Neural cell (in vitro differentiated cells): ENCODE data around the gene DDN. TPM values are rescaled to one million over a fixed set of nuclear protein-coding genes. Genes with fewer than 3 reads are reported as not detected.

Experiments
- H2AFZ ChIP-seq: fragments of 200-600, 300-800 bp; sonication (generic), shearing (Covaris generic); 2 replicates; pipeline ENCODE4 v1.6.0; 2014; ENCODE audit warnings: low read depth, mild to moderate bottlenecking, antibody characterized with exemption, low read length, moderate library complexity
- H3F3A ChIP-seq: fragments of 200-600 bp; shearing (Covaris generic); 2 replicates; pipeline ENCODE4 v1.6.1; 2016; ENCODE audit warnings: mild to moderate bottlenecking, moderate library complexity, mixed read lengths, antibody characterized with exemption, low read length; ENCODE audit not compliant: insufficient read depth, poor library complexity, severe bottlenecking
- H3K27ac ChIP-seq: fragments of 200-600, 300-800 bp; sonication (generic), shearing (Covaris generic); 2 replicates; pipeline ENCODE4 v1.5.1; 2014; ENCODE audit warnings: mild to moderate bottlenecking, low read length, moderate library complexity
- H3K27me3 ChIP-seq: fragments of 300-800, 200-600 bp; sonication (generic), shearing (Covaris generic); 2 replicates; pipeline ENCODE4 v1.6.0; 2014; ENCODE audit warnings: mild to moderate bottlenecking, low read depth, low read length, moderate library complexity; ENCODE audit not compliant: insufficient read depth
- H3K36me3 ChIP-seq: fragments of 300-800, 200-600 bp; sonication (generic), shearing (Covaris generic); 2 replicates; pipeline ENCODE4 v1.5.1; 2014; ENCODE audit warnings: mild to moderate bottlenecking, antibody characterized with exemption, low read length, moderate library complexity; ENCODE audit not compliant: insufficient read depth
- H3K4me2 ChIP-seq: fragments of 300-800, 200-600 bp; sonication (generic), shearing (Covaris generic); 2 replicates; pipeline ENCODE4 v1.6.0; 2014; ENCODE audit warnings: mild to moderate bottlenecking, low read length
- H3K4me3 ChIP-seq: fragments of 300-800, 200-600 bp; sonication (generic), shearing (Covaris generic); 2 replicates; pipeline ENCODE4 v1.5.1; 2014; ENCODE audit warnings: mild to moderate bottlenecking, low read length, moderate library complexity
- H3K79me2 ChIP-seq: fragments of 200-600 bp; shearing (Covaris generic); replicated peaks from 2 replicates; pipeline ENCODE4 v1.6.0; 2014; ENCODE audit warnings: mild to moderate bottlenecking, low read length, moderate library complexity; ENCODE audit not compliant: insufficient read depth
- H3K9ac ChIP-seq: fragments of 300-800, 200-600 bp; sonication (generic), shearing (Covaris generic); 2 replicates; pipeline ENCODE4 v1.6.1; 2016; ENCODE audit warnings: mild to moderate bottlenecking, low read length, mixed read lengths
- H3K9me2 ChIP-seq: fragments of 200-600 bp; shearing (Covaris generic); 2 replicates; pipeline ENCODE4 v1.6.1; 2016; ENCODE audit warnings: mild to moderate bottlenecking, low read length, mixed read lengths; ENCODE audit not compliant: insufficient read depth
- H3K9me3 ChIP-seq: fragments of 200-600, 300-800 bp; sonication (generic), shearing (Covaris generic); 2 replicates; pipeline ENCODE4 v1.6.1; 2016; ENCODE audit warnings: mild to moderate bottlenecking, mixed run types, low read length, moderate library complexity, mixed read lengths
- H4K20me1 ChIP-seq: fragments of 200-600 bp; shearing (Covaris generic); 2 replicates; pipeline ENCODE4 v1.6.1; 2016; ENCODE audit warnings: mild to moderate bottlenecking, mixed run types; ENCODE audit not compliant: insufficient read depth
- EP300 ChIP-seq: fragments of 450-650 bp; conservative IDR thresholded peaks from 2 replicates; pipeline ENCODE4 v1.6.1; 2014; ENCODE audit warnings: antibody characterized with exemption, mild to moderate bottlenecking, moderate library complexity; ENCODE audit not compliant: poor library complexity, severe bottlenecking
- EZH2 ChIP-seq: fragments of 200-600, 300-800 bp; shearing (Covaris generic), sonication (generic); IDR thresholded peaks from 2 replicates; pipeline ENCODE4 v1.6.1; 2014; ENCODE audit warnings: antibody characterized with exemption, low read length, borderline replicate concordance, mild to moderate bottlenecking; ENCODE audit not compliant: insufficient read depth, poor library complexity, severe bottlenecking
- POLR2AphosphoS5 ChIP-seq: IDR thresholded peaks from 2 replicates; pipeline ENCODE4 v1.6.1; 2012
- RAD21 ChIP-seq: fragments of 450-650 bp; conservative IDR thresholded peaks from 2 replicates; pipeline ENCODE4 v1.6.1; 2014; ENCODE audit warnings: antibody characterized with exemption, mild to moderate bottlenecking, moderate library complexity
- SMC3 ChIP-seq: fragments of 450-650 bp; conservative IDR thresholded peaks from 2 replicates; pipeline ENCODE4 v1.6.1; 2014; ENCODE audit warnings: antibody characterized with exemption, mild to moderate bottlenecking, moderate library complexity; ENCODE audit not compliant: poor library complexity
- TAF1 ChIP-seq: IDR thresholded peaks from 2 replicates; pipeline ENCODE4 v1.6.1; 2012; ENCODE audit warnings: low read depth
- polyA plus RNA-seq: library from polyadenylated mRNA; depleted of rRNA; stranded (reverse); fragments of >200 nt; gene quantifications from 2 replicates; pipeline ENCODE4 v1.2.3, GENCODE V29; 2014
- TF ChIP-seq, protein P1 (sequence below): fragments of 450-650 bp; IDR thresholded peaks from 2 replicates; pipeline ENCODE4 v1.5.1; 2014; ENCODE audit warnings: antibody characterized with exemption, mild to moderate bottlenecking, moderate library complexity; ENCODE audit not compliant: poor library complexity, severe bottlenecking

The DDN gene
- polyA plus RNA-seq, 1 donor from 2014 or later: 0.51 TPM

DNA sequence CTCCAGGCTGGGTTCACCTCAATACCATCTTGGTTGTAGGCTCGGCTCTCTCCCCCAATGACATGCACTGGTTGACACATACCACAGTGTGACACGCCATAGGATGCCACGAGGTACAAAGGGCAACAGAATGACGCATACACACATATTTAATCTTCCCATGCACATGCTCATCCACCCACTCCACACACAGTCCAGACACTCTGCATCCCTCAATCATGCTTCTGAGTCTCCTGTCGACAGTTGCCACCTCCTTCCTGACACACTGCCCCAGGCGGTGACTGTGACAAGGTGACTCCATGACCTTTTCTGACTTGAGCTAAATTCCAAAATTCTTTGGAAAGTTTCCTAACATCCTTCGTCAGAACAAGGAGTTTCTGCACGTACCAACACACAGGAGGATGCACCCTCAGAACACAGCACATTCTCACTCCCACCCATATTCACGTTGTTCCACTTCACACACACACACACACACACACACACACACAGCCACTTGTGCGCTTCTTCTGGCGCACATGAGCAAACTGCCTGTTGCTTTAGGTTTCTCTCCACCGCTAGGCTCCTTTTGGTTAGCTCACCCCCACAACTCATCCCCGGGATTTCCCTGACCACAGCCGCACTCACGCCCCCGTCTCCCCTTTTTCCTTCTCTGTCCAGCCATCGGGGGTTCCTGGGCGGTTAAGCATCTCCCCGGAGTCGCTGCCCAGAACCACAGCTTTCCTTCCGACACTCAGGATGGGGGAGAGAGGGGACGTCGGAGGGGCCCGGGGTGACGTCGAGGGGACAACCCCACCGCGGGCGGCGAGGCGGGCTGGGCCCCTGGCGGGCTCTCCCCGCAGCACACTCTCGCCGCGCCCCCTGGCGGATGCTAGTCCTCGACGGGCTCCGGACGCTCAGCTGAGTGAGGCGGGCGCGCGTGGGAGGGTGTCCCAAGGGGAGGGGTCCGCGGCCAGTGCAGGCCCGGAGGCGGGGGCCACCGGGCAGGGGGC, 21.6 kb downstream of the DDN start:
- Histone ChIP-seq H3F3A (no peaks in the 10 kb centered on the region), H3K27me3 (peaks cover 100% of the 10 kb centered on the region), H2AFZ (no peak overlapping the region), H3K79me2 (no peaks in the 10 kb centered on the region), H3K36me3 (no peaks in the 10 kb centered on the region), H3K9ac (no peak overlapping the region), H3K9me2 (no peaks in the 10 kb centered on the region), H3K4me2 (no peak overlapping the region), H4K20me1 (no peaks in the 10 kb centered on the region), H3K9me3 (no peaks in the 10 kb centered on the region), H3K4me3 (no peak overlapping the region), H3K27ac (no peak overlapping the region)
- TF ChIP-seq, protein P1, sequence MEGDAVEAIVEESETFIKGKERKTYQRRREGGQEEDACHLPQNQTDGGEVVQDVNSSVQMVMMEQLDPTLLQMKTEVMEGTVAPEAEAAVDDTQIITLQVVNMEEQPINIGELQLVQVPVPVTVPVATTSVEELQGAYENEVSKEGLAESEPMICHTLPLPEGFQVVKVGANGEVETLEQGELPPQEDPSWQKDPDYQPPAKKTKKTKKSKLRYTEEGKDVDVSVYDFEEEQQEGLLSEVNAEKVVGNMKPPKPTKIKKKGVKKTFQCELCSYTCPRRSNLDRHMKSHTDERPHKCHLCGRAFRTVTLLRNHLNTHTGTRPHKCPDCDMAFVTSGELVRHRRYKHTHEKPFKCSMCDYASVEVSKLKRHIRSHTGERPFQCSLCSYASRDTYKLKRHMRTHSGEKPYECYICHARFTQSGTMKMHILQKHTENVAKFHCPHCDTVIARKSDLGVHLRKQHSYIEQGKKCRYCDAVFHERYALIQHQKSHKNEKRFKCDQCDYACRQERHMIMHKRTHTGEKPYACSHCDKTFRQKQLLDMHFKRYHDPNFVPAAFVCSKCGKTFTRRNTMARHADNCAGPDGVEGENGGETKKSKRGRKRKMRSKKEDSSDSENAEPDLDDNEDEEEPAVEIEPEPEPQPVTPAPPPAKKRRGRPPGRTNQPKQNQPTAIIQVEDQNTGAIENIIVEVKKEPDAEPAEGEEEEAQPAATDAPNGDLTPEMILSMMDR: peak; percentile 51
- TF ChIP-seq EP300: no peak

DNA sequence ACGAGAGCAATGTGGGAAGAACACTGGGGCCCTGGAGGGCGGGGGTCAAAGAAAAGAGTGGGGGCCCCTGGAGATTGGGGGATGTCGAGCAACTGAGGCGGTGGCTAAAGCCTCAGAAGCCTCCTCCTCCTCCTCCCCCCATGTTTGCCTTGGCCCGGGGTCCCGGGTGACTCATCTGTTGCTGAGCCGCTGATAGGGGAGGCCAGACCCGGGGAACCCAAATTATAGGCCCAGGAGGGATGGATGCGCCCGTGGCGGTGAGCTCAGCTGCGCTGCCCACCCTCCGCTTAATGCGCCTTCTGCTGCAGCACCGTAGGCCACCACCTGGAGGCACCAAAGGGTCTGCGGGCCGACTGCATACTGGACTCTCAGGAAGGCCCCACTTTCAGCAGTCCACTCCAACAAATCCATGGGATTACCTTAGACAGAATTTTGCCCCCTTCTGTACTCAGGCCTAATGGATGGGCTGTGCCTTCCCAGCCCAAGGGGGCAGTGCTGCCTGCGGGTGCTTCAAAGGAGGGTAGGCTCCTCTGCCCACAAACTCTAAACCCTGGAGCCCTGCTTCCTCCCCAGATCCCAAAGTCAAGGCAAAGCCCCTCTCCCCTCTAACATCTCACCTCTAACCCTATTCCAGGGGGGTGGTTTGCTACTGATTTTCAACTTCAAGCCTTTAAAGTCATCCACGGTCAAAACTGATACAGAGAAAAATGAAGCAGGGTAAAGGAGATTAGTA, 25.1 kb downstream of the DDN start:
- no peak overlapping the region for H3K9ac ChIP-seq

DNA sequence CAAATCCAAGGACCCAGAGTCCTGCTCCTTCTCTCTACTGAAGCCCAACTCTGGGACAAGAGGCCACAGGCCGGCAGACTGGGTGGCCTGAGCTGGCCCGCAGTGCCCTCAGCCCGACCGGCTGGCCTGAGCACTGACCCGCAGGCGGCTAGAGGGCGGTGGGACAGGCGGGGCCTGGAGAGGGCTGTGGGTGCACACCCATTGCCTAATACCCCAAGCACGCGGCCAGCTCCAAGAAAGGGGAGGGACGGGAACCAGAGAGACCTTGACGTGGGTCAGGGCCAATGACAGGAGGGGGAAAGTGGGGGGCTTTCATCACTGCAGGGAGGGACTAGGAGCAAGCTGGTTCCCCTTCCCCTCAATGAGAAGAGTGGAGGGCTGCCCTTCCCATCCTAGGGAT, 25.6 kb downstream of the DDN start:
- no peak overlapping the region for H3K4me2 ChIP-seq
- TF ChIP-seq TAF1 (no peak), EZH2 (no peak), POLR2AphosphoS5 (no peak), RAD21 (no peak), SMC3 (no peak), EP300 (no peak)
- TF ChIP-seq, protein P1: no peak

More for the DNA sequence above, 25.1 kb downstream of the DDN start:
- Histone ChIP-seq H4K20me1 (no peaks in the 10 kb centered on the region), H2AFZ (no peak overlapping the region), H3K4me2 (no peak overlapping the region), H3K4me3 (no peak overlapping the region), H3K79me2 (no peaks in the 10 kb centered on the region), H3K9me3 (no peaks in the 10 kb centered on the region), H3K9me2 (no peaks in the 10 kb centered on the region), H3K36me3 (no peaks in the 10 kb centered on the region), H3F3A (no peaks in the 10 kb centered on the region), H3K27me3 (peaks cover 100% of the 10 kb centered on the region), H3K27ac (no peak overlapping the region)
- TF ChIP-seq, protein P1: peak; percentile 49
- TF ChIP-seq RAD21: no peak
- TF ChIP-seq EZH2: peak; percentile 66

More for the DNA sequence above, 25.6 kb downstream of the DDN start:
- H3K9ac ChIP-seq: no peak overlapping the region
- H4K20me1 ChIP-seq: no peaks in the 10 kb centered on the region
- no peaks in the 10 kb centered on the region for H3K9me3 ChIP-seq
- no peak overlapping the region for H3K4me3 ChIP-seq
- H3K27me3 ChIP-seq: peaks cover 100% of the 10 kb centered on the region
- H3F3A ChIP-seq: no peaks in the 10 kb centered on the region
- no peak overlapping the region for H2AFZ ChIP-seq
- no peaks in the 10 kb centered on the region for H3K36me3 ChIP-seq
- H3K9me2 ChIP-seq: no peaks in the 10 kb centered on the region
- no peaks in the 10 kb centered on the region for H3K79me2 ChIP-seq
- H3K27ac ChIP-seq: no peak overlapping the region
